BE2C (cell line): ENCODE results near the gene PDLIM1.

ENCODE experiments used
- DNase-seq: peaks from one replicate; pipeline ENCODE4 v3.0.0-alpha.2; 2020
- H3K27me3 ChIP-seq: fragments of 250-450 bp; sonication (Bioruptor Pico); 2 replicates; pipeline ENCODE4 v1.5.1; 2020; ENCODE audit warnings: mild to moderate bottlenecking
- H3K36me3 ChIP-seq: fragments of 250-450 bp; sonication (Bioruptor Pico); 2 replicates; pipeline ENCODE4 v1.5.1; 2020; ENCODE audit warnings: mild to moderate bottlenecking
- H3K4me1 ChIP-seq: fragments of 250-450 bp; sonication (Bioruptor Pico); 2 replicates; pipeline ENCODE4 v1.5.1; 2020
- H3K4me3 ChIP-seq: 2 replicates; pipeline ENCODE4 v1.5.1; 2011; ENCODE audit warnings: low read depth, low read length
- H3K9me3 ChIP-seq: fragments of 250-450 bp; sonication (Bioruptor Pico); 2 replicates; pipeline ENCODE4 v1.5.1; 2020
- CTCF ChIP-seq: IDR thresholded peaks from 2 replicates; pipeline ENCODE4 v1.5.1; 2012; ENCODE audit warnings: mild to moderate bottlenecking, low read depth, low read length

Gene PDLIM1

GRCh38 chr10:95308389-95309302 is 17.8 kb upstream of the PDLIM1 start:
- no peak for TF ChIP-seq CTCF
- Histone ChIP-seq H3K9me3 (no peaks in the 10 kb centered on the region), H3K4me3 (no peak overlapping the region), H3K27me3 (no peaks in the 10 kb centered on the region), H3K36me3 (no peaks in the 10 kb centered on the region), H3K4me1 (no peaks in the 10 kb centered on the region)
- DNase-seq = no peak

- TF ChIP-seq CTCF = no peak
- H3K4me1 ChIP-seq = no peaks in the 10 kb centered on the region
These were observed 16.0 kb upstream of the PDLIM1 start for GRCh38 chr10:95306851-95307250.

GRCh38 chr10:95306318-95306650 is 15.5 kb upstream of the PDLIM1 start:
- no peaks in the 10 kb centered on the region for H3K4me1 ChIP-seq
- TF ChIP-seq CTCF = no peak
- no peaks in the 10 kb centered on the region for H3K9me3 ChIP-seq
- H3K27me3 ChIP-seq = no peaks in the 10 kb centered on the region
- no peak for DNase-seq
- no peaks in the 10 kb centered on the region for H3K36me3 ChIP-seq
- H3K4me3 ChIP-seq = no peak overlapping the region

More at GRCh38 chr10:95306851-95307250, 16.0 kb upstream of the PDLIM1 start:
- Histone ChIP-seq H3K4me3 (no peak overlapping the region), H3K9me3 (no peaks in the 10 kb centered on the region), H3K27me3 (no peaks in the 10 kb centered on the region), H3K36me3 (no peaks in the 10 kb centered on the region)
- DNase-seq = no peak

- no peak for TF ChIP-seq CTCF
- no peaks in the 10 kb centered on the region for H3K27me3 ChIP-seq
- no peaks in the 10 kb centered on the region for H3K4me1 ChIP-seq
- no peaks in the 10 kb centered on the region for H3K9me3 ChIP-seq
- no peaks in the 10 kb centered on the region for H3K36me3 ChIP-seq
- DNase-seq = no peak
- H3K4me3 ChIP-seq = no peak overlapping the region
These were observed 15.0 kb upstream of the PDLIM1 start for GRCh38 chr10:95305606-95306317.

- Histone ChIP-seq H3K4me3 (no peak overlapping the region), H3K4me1 (no peaks in the 10 kb centered on the region), H3K36me3 (no peaks in the 10 kb centered on the region), H3K27me3 (no peaks in the 10 kb centered on the region), H3K9me3 (no peaks in the 10 kb centered on the region)
- TF ChIP-seq CTCF = no peak
- DNase-seq = no peak
These were observed 14.2 kb upstream of the PDLIM1 start for GRCh38 chr10:95304976-95305375.

GRCh38 chr10:95304463-95304862 is 13.7 kb upstream of the PDLIM1 start:
- no peak for DNase-seq
- Histone ChIP-seq H3K27me3 (no peaks in the 10 kb centered on the region), H3K4me1 (no peaks in the 10 kb centered on the region), H3K36me3 (no peaks in the 10 kb centered on the region), H3K4me3 (no peak overlapping the region), H3K9me3 (no peaks in the 10 kb centered on the region)
- no peak for TF ChIP-seq CTCF
